NCI-H2196 treated with DMSO at 0.1 percent for 48 hours (cell line): ENCODE data around the gene PDZRN4.
"Not testable (repeated sequence)": the region's sequence is repeated elsewhere in the genome, so short reads cannot be mapped to it uniquely, and the experiment has no call there.

ENCODE experiments used
- DNase-seq: peaks from one replicate; lab custom pipeline; 2025; ENCODE audit not compliant: unreplicated experiment; lab: John Stamatoyannopoulos, UW

Gene PDZRN4

DNA sequence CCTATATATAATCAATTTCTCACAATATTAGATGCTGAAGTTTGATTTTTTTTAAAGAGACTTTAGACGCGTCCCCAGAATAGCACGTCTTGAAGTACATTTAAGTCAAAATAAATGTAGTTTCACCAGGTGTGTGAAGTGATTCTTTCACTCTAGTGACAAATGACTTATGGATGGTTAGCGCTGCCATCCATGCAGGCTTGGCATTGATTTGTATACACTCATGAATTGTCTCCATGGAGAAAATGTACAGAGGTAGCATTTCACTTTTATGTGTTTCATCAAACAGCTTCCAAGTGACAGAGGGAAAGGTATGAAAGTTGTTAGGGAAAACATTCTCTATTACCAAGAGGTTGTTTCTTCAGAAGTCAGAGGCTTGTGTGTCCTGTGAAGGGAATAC, 360.8 kb downstream of the PDZRN4 start:
- no peak for DNase-seq

DNA sequence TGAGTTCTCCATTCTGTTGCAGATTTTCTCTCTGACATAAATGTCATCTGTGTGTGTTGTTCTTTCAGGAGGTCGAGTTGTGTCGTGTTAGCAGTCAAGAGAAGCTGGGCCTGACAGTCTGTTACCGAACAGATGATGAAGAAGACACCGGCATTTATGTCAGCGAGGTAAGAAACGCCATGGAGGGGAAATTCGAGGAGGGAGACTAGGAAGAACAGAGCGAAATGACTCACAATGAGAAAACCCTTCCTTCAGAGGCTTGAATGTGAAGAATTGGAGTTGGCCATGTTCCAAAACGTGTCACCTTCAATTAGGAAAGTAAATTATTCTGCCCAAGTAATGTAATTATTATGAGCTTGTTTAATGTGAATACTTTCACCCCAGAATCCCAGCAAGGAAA, 364.5 kb downstream of the PDZRN4 start:
- no peak for DNase-seq

DNA sequence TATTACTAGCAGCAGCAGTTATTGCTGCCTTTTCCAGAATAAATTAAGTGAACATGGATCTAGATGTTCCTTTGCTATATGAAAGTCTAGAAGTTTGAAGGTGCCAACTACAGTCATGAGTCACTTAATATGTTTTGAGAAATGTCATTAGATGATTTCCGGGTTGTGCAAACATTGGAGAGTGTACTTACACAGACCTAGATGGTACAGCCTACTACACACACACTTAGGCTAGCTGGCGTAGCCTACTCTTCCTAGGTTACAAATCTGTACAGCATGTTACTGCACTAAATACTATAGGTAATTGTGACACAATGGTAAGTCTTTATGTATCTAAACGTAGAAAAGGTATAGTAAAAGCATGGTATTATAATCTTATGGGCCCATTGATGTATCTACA, 368.1 kb downstream of the PDZRN4 start:
- no peak for DNase-seq

DNA sequence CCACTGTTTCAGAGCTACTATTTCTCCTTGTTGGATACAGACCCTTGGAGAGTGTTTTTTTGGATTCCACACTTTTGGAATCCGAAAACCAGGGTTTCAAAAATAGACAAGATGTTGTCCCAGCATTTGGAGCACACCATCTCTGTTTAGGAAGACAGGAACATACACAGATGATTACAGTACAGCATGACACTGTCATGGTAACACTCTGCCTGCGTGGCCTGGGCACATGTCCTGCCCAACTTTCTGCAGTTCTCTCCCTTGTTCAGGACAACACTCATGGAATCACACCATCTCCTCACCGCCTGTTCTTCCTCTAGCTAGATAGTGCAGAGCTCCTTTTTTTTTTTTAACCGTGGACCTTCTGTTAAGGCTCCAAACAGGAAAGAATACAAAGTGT, 369.2 kb downstream of the PDZRN4 start:
- DNase-seq, result no peak

DNA sequence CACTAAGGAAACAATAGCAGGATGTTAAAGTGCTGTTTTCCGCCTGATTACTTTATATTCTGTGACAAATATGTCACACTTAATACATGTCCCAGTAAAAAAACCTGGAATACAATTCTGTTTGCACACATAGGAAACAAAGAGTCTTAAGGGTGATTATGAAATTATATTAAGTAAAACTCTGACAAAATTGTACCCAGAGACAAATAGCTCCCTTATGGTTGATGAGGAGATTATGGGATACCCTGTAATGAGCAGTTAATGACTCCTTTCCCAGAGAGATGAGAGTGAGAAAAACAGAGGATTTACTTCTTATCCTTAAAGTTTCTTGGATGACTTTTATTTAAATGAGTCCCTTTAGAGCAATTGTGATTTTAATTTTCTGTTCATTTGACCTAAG, 370.6 kb downstream of the PDZRN4 start:
- DNase-seq, result no peak

DNA sequence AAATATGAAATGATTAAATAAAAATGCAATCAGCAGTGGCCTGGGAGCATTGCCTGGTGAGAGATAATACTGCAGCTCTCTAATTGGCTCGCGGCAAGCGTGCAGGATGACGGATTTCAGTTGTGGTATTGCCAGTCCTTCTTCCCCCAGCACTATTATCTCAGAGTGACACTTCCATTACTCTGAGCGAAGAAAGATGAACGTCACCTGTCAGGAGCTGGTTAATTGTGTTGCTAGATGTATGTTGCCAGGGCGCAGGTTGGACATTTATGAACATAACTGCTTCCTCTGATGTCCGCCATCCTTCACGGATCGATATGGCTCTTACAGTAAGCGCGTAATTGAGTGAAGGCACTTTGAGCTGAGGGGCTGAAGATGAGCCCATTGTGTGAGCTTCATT, 374.9 kb downstream of the PDZRN4 start:
- DNase-seq, result no peak

DNA sequence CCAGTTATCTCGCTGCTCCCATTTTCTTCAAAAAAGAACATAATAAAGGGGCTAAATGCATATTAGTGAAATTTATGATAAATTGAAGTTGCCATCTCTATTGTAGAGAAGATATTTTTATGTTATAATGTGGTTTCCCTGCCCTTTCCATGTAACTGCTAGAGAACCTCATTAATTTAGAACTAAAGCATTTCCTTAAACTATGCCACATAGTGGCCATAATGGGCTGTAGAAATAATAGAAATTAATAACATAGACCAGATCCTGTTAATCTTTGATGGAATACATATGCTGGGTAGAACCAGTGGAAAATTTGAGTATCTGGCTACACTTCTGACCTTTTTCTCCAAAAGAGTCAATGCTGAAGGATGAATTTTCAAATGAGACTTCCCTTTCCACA, 376.7 kb downstream of the PDZRN4 start:
- no peak for DNase-seq

DNA sequence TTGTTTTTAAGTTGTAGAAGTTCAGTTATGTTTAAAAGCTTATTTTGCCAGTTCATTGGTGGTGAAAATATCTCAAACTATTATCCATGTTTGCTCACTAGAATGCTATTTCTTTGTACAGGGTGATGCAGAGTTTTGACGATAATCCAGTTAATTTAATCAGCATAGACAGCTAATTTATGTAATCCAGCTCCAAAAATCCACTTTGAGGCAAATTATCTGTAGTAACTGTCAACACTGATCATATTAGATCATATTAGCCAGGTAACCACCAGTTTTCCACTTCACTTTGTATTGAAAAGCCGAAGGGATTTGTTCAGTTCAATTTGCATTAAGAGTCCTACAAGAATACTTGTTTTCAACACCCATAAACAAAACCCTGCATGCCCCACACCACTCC, 378.6 kb downstream of the PDZRN4 start:
- DNase-seq, result no peak

DNA sequence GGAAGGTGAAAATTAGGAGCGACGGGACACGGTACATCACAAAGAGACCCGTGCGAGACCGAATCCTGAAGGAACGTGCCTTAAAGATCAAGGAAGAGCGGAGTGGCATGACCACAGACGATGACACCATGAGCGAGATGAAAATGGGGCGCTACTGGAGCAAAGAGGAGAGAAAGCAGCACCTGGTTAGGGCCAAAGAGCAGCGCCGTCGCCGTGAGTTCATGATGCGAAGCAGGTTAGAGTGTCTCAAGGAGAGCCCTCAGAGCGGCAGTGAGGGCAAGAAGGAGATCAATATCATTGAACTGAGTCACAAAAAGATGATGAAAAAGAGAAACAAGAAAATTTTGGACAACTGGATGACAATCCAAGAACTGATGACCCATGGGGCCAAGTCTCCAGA, 385.3 kb downstream of the PDZRN4 start:
- no peak for DNase-seq

DNA sequence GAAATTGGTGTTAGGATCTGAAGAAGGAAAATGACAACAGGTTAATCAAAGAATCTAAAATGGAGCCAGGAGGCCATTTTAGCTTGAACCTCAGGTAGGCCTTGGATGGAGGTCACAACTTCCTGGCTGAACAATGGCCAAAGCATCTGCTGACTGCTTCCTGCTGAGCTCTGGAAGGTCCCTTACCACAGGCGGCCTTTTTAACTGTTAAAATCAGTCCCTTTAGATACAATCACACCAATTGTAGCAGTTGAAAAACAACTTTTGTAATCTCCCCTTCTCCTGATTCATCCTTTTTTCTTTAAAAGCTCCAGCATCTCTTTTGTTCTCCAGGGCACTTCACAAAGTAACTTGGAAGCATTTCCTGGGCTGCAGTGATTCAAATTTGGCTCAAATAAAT, 388.8 kb downstream of the PDZRN4 start:
- no peak for DNase-seq

DNA sequence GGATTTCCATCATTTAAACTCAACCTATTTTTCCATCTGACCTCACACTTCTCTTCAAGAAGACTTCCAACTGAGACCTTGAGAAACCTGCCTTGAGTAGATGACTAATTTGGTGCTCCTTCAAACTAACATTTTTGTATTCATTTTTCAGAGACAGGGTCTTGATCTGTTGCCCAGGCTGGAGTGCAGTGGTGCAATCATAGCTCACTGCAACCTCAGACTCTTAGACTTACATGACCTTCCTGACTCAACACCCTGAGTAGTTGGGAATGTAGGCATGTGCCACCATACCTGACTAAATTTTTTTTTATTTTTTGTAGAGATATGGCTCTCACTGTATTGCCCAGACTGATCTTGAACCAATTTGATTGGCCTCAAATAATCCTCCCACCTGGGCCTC, 389.9 kb downstream of the PDZRN4 start:
- DNase-seq, result no peak

DNA sequence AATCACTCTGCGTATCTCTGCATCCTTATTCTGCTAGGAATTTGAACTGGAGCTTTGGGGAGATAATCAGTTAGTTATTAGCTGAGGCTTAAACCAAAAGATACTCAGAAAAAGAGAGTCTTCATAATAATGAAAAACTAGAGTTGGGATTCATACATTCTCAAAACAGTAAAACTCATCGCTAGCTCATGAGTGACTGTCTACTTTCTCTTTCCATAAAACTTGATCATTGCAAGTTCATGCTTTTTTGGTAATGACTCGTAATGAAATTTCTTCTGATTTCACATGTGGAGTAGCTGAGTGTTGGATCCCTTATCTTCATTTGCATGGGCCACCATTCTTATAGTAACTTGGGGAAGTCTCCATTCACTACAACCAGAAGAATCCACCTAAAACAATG, 397.7 kb downstream of the PDZRN4 start:
- no peak for DNase-seq

DNA sequence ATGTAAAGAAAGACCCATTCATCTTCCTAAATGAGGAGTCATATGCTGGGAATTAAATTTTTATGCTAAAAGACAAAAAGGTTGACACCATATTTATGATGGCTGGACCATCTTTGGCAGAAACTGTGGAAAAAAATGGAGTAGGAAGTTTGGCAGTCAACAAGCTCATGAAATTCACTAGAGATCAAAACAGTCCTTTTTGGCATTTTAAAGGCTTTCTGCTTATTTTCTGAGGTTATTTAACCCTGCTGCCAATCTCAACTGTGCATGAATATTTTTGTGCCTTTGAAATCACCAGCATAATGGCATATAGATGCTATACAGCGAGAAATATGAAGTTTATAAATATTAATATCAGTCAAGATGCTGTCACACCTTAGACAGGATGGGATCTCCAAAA, 399.5 kb downstream of the PDZRN4 start:
- DNase-seq, result no peak

DNA sequence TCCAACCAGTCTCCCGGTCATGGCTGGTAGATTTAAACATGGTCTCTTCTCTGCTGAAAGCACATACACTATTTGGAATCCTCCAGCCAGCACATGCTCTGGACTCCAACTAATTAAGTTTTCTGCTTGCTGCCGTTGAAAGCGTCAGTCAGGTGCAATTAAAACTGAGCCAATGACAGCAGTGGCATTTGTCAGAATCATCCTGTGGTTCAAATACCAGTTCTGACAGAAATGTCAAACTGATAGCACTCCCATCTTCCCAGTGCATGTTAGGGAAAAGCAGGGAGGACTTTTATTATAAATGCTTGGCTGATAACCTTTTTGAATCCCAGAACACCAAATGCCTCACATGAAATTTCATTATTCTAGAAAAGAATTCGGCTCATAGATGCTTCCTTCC, 401.8 kb downstream of the PDZRN4 start:
- no peak for DNase-seq

DNA sequence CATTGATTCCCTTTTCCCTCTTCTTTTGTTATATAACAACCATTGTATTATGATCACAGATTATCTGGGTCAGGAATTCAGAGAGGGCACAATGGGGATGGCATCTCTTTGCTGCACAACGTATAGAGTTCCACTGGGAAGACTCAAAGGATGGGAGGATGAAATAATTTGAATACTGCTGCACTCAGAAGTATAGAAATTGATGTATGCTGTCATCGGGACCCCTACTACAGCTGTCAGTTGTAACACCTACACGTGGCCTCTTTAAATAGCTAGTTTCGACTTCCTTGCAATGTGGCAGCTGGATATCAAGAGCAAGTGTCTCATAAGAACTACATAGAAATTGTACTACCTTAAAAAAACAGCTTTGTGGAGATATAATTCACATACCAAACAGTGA, 408.1 kb downstream of the PDZRN4 start:
- DNase-seq, result no peak

DNA sequence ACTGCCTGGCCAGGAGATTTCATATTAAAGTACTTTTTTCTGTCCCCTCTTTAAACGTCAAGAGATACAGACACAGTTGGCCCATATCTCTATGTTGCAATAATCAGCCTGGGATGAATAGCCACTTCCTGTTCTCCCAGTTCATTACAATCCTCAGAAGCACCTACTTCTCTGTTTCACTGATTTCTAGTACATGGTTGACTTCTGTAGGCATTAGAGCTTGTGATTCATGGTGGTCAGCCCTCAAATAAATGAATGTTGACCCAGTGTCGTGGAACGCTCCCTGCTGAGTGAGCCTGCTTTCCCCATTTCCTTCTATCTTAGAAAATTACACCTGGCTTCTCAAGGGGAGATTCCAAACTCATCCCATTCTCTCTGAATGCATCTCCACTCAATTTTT, 416.7 kb downstream of the PDZRN4 start:
- no peak for DNase-seq

DNA sequence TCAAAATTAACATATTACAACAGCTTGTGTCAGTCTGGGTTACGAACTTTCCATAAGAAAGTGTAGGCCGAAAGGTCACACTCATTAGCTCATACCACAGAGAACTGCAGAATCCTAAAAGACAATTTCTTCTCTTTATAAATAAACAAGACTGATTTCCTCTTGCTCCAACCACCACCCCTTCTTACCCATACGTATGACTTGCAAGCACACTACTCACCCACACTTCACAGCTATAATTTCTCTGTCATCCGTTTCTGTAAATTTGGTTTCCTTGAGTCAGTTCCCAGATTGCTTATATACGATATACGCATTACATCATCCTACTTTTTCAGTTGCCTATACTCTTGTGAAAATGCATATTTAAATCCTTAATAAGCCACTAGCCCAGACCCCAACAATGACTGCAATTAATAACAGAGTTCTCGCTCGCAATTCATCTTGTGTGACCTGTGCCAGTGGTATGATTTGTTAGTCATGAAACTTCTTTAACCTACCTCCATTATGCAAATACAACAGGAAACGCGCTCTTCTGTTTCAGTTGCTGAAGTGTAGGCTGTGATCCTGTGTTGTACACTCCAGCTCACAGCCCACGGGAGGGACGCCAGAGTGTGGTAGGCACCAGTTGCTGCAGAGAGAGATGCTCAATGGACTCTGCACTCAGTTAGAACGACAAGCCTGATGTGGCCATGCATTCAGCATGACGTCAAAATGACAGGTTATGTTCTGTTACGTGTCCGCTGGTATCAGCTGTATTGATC, 417.6 kb downstream of the PDZRN4 start:
- DNase-seq, result no peak

DNA sequence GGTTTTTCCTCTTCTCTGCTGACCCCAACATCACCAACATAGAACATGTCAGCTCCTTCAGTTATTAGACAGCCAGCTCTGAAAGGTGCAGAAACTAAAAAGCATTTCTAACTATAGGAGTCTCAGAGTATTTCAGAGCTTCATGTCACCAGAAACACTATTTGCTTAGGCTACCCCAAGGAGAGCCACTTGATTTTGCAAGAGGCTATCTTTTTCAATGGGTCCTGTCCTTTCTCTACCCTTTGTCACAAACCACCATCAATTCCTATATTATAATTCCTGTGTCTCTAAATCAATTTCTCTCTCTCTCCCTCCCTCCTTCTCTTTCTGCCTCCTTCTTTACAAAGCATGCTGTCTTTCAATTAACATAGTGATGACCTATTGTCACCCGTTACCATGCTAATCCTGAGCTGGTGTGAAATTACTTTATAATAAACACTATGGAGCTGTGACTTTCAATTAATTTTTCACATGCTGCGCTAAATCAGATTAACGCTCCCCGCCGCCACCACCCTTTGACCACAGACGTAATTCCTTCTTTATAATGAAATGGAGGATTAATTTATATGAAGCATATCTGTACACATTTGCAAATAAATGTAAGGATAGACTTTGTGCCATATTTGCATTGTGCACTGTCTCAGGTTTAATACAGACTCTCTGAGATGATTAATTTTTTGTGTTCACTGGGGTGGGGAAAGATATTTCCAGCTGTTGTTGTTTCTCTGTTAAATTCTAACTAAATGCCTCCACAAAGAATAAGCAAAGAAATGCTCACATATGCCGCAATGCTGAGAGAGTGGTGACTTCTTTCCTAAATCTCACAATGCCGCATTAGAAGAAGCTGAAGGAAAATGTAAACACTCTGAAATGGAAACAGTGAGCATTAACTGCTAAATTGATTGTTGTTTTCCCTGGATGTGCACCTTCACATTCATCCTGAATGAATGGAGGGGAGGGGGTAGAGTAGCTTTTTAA, 418.6 kb downstream of the PDZRN4 start:
- DNase-seq, result no peak

DNA sequence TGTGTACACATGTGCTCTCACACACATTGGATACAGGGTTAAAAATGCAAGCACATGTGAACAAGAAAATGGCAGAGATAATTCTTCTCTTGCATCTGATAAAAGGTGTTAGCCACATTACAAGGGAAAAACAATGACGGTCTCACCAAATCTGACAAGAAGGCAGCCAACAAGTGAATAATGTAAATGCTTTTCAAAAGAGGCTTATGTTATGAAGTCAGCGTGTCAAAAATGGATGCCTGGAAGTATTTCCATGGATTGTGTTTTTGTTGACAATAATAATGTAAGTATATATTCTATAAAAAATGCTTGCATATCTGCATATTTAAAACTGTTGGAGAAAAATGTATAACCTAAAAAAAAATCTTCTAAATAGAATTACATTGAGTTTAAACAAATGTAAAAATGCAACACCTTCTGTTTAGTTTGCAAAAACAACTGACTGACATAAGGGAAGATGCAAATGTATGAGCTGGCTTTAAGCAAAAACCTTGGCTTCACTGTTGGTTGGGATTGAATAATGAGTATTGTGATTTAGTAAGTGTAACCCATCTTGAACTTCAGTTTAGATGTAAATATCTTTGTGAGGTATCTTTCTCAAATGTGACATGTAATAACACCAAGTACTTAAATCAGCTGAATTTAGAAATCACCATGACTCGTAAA, 424.9 kb downstream of the PDZRN4 start:
- DNase-seq, result no peak

DNA sequence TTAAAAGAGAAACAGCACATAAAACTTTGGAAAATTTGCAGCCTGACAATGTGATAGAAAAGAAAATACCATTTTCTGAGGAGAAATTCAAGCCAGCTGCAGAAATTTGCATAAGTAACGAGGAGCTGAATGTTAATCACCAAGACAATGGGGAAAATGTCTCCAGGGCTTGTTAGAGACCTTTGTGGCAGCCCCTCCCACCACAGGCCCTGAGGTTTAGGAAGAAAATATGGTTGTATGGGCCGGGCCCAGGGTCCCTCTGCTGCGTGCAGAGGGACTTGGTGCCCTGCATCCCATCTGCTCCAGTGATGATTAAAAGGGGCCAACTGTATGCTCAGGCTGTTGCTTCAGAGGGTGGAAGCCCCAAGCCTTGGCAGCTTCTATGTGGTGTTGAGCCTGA, 427.1 kb downstream of the PDZRN4 start:
- DNase-seq, result not testable (repeated sequence)

DNA sequence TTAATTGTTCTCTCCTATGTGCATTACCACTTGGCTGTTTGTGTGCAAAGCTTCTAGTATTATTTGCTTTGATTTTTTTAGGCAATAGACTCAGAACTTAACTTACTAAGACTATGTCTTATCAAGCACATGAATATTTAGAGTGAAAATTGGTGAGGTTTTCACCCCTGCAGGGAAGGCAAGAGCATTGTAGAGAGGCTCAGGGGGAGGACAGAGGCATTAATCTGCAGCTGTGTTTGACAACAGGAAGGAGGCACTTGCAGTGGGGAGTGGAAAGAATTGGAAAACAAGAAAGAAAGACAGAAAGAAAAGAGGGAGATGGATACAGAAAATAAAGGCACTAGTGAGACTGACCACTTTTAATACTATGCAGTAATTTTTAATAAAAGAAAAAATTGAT, 431.6 kb downstream of the PDZRN4 start:
- no peak for DNase-seq

DNA sequence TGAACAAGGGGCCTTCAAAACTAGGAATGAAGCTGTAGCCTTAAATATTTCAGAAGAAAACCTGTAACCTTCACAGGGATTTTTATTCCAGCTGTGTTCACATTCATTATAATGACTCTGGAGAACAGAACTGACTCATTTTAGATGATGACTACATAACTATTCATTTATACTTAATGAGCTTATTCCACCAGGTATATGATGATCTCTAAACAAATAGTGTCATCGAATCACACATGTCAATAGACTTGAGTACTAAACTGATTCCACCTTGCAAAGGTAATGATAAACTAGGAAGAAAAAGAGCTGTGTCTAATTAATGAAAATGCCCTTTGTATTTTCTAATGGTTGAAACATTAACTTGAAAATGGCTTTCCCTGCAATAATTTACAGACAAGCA, 433.2 kb downstream of the PDZRN4 start:
- DNase-seq, result no peak
